Neural cell (in vitro differentiated cells): ENCODE results near the gene ALKBH3. TPM values are rescaled to one million over a fixed set of nuclear protein-coding genes. Genes with fewer than 3 reads are reported as not detected.

Experiments used
- H2AFZ ChIP-seq: fragments of 200-600, 300-800 bp; sonication (generic), shearing (Covaris generic); 2 replicates; pipeline ENCODE4 v1.6.0; 2014; ENCODE audit warnings: low read depth, mild to moderate bottlenecking, antibody characterized with exemption, low read length, moderate library complexity
- H3F3A ChIP-seq: fragments of 200-600 bp; shearing (Covaris generic); 2 replicates; pipeline ENCODE4 v1.6.1; 2016; ENCODE audit warnings: mild to moderate bottlenecking, moderate library complexity, mixed read lengths, antibody characterized with exemption, low read length; ENCODE audit not compliant: insufficient read depth, poor library complexity, severe bottlenecking
- H3K27ac ChIP-seq: fragments of 200-600, 300-800 bp; sonication (generic), shearing (Covaris generic); 2 replicates; pipeline ENCODE4 v1.5.1; 2014; ENCODE audit warnings: mild to moderate bottlenecking, low read length, moderate library complexity
- H3K27me3 ChIP-seq: fragments of 300-800, 200-600 bp; sonication (generic), shearing (Covaris generic); 2 replicates; pipeline ENCODE4 v1.6.0; 2014; ENCODE audit warnings: mild to moderate bottlenecking, low read depth, low read length, moderate library complexity; ENCODE audit not compliant: insufficient read depth
- H3K36me3 ChIP-seq: fragments of 300-800, 200-600 bp; sonication (generic), shearing (Covaris generic); 2 replicates; pipeline ENCODE4 v1.5.1; 2014; ENCODE audit warnings: mild to moderate bottlenecking, antibody characterized with exemption, low read length, moderate library complexity; ENCODE audit not compliant: insufficient read depth
- H3K4me2 ChIP-seq: fragments of 300-800, 200-600 bp; sonication (generic), shearing (Covaris generic); 2 replicates; pipeline ENCODE4 v1.6.0; 2014; ENCODE audit warnings: mild to moderate bottlenecking, low read length
- H3K4me3 ChIP-seq: fragments of 300-800, 200-600 bp; sonication (generic), shearing (Covaris generic); 2 replicates; pipeline ENCODE4 v1.5.1; 2014; ENCODE audit warnings: mild to moderate bottlenecking, low read length, moderate library complexity
- H3K79me2 ChIP-seq: fragments of 200-600 bp; shearing (Covaris generic); replicated peaks from 2 replicates; pipeline ENCODE4 v1.6.0; 2014; ENCODE audit warnings: mild to moderate bottlenecking, low read length, moderate library complexity; ENCODE audit not compliant: insufficient read depth
- H3K9ac ChIP-seq: fragments of 300-800, 200-600 bp; sonication (generic), shearing (Covaris generic); 2 replicates; pipeline ENCODE4 v1.6.1; 2016; ENCODE audit warnings: mild to moderate bottlenecking, low read length, mixed read lengths
- H3K9me2 ChIP-seq: fragments of 200-600 bp; shearing (Covaris generic); 2 replicates; pipeline ENCODE4 v1.6.1; 2016; ENCODE audit warnings: mild to moderate bottlenecking, low read length, mixed read lengths; ENCODE audit not compliant: insufficient read depth
- H3K9me3 ChIP-seq: fragments of 200-600, 300-800 bp; sonication (generic), shearing (Covaris generic); 2 replicates; pipeline ENCODE4 v1.6.1; 2016; ENCODE audit warnings: mild to moderate bottlenecking, mixed run types, low read length, moderate library complexity, mixed read lengths
- H4K20me1 ChIP-seq: fragments of 200-600 bp; shearing (Covaris generic); 2 replicates; pipeline ENCODE4 v1.6.1; 2016; ENCODE audit warnings: mild to moderate bottlenecking, mixed run types; ENCODE audit not compliant: insufficient read depth
- CTCF ChIP-seq: fragments of 450-650 bp; IDR thresholded peaks from 2 replicates; pipeline ENCODE4 v1.5.1; 2014; ENCODE audit warnings: antibody characterized with exemption, mild to moderate bottlenecking, moderate library complexity; ENCODE audit not compliant: poor library complexity, severe bottlenecking
- EP300 ChIP-seq: fragments of 450-650 bp; conservative IDR thresholded peaks from 2 replicates; pipeline ENCODE4 v1.6.1; 2014; ENCODE audit warnings: antibody characterized with exemption, mild to moderate bottlenecking, moderate library complexity; ENCODE audit not compliant: poor library complexity, severe bottlenecking
- EZH2 ChIP-seq: fragments of 200-600, 300-800 bp; shearing (Covaris generic), sonication (generic); IDR thresholded peaks from 2 replicates; pipeline ENCODE4 v1.6.1; 2014; ENCODE audit warnings: antibody characterized with exemption, low read length, borderline replicate concordance, mild to moderate bottlenecking; ENCODE audit not compliant: insufficient read depth, poor library complexity, severe bottlenecking
- MXI1 ChIP-seq: fragments of 450-650 bp; conservative IDR thresholded peaks from 2 replicates; pipeline ENCODE4 v1.6.1; 2014; ENCODE audit warnings: antibody characterized with exemption, mild to moderate bottlenecking; ENCODE audit not compliant: poor library complexity, severe bottlenecking
- POLR2AphosphoS5 ChIP-seq: IDR thresholded peaks from 2 replicates; pipeline ENCODE4 v1.6.1; 2012
- RAD21 ChIP-seq: fragments of 450-650 bp; conservative IDR thresholded peaks from 2 replicates; pipeline ENCODE4 v1.6.1; 2014; ENCODE audit warnings: antibody characterized with exemption, mild to moderate bottlenecking, moderate library complexity
- REST ChIP-seq: IDR thresholded peaks from 2 replicates; pipeline ENCODE4 v1.6.1; 2012; ENCODE audit warnings: borderline replicate concordance
- SMC3 ChIP-seq: fragments of 450-650 bp; conservative IDR thresholded peaks from 2 replicates; pipeline ENCODE4 v1.6.1; 2014; ENCODE audit warnings: antibody characterized with exemption, mild to moderate bottlenecking, moderate library complexity; ENCODE audit not compliant: poor library complexity
- TAF1 ChIP-seq: IDR thresholded peaks from 2 replicates; pipeline ENCODE4 v1.6.1; 2012; ENCODE audit warnings: low read depth
- polyA plus RNA-seq: library from polyadenylated mRNA; depleted of rRNA; stranded (reverse); fragments of >200 nt; gene quantifications from 2 replicates; pipeline ENCODE4 v1.2.3, GENCODE V29; 2014

Gene ALKBH3
- polyA plus RNA-seq, 1 donor from 2014 or later = 27.0 TPM

- Histone ChIP-seq H3K27me3 (no peaks in the 10 kb centered on the region), H2AFZ (no peak overlapping the region), H4K20me1 (no peaks in the 10 kb centered on the region), H3F3A (no peaks in the 10 kb centered on the region), H3K9ac (no peak overlapping the region), H3K9me2 (no peaks in the 10 kb centered on the region), H3K79me2 (no peaks in the 10 kb centered on the region), H3K9me3 (no peaks in the 10 kb centered on the region), H3K4me2 (no peak overlapping the region), H3K27ac (no peak overlapping the region), H3K4me3 (no peak overlapping the region), H3K36me3 (no peaks in the 10 kb centered on the region)
- TF ChIP-seq RAD21 = no peak
- TF ChIP-seq TAF1 = no peak
- TF ChIP-seq SMC3 = no peak
- TF ChIP-seq MXI1 = no peak
- TF ChIP-seq POLR2AphosphoS5 = no peak
- no peak for TF ChIP-seq CTCF
- no peak for TF ChIP-seq EZH2
- no peak for TF ChIP-seq REST
- no peak for TF ChIP-seq EP300
These were observed 87.0 kb downstream of the ALKBH3 start for GRCh38 chr11:43967661-43968060.

- Histone ChIP-seq H3K27ac (no peak overlapping the region), H2AFZ (no peak overlapping the region), H3K36me3 (no peaks in the 10 kb centered on the region), H3K79me2 (no peaks in the 10 kb centered on the region), H3K4me3 (no peak overlapping the region), H4K20me1 (no peaks in the 10 kb centered on the region), H3K9me3 (no peaks in the 10 kb centered on the region), H3K9me2 (no peaks in the 10 kb centered on the region), H3K27me3 (no peaks in the 10 kb centered on the region), H3K9ac (no peak overlapping the region), H3F3A (no peaks in the 10 kb centered on the region), H3K4me2 (no peak overlapping the region)
- no peak for TF ChIP-seq POLR2AphosphoS5
- TF ChIP-seq SMC3 = no peak
- TF ChIP-seq TAF1 = no peak
- no peak for TF ChIP-seq RAD21
- TF ChIP-seq CTCF = no peak
- TF ChIP-seq MXI1 = no peak
- no peak for TF ChIP-seq EP300
- TF ChIP-seq REST = no peak
- no peak for TF ChIP-seq EZH2
These were observed 88.1 kb downstream of the ALKBH3 start for GRCh38 chr11:43968719-43969118.
